ENCODE measurements around the gene C1QTNF4. TPM values are rescaled to one million over a fixed set of nuclear protein-coding genes. Genes with fewer than 3 reads are reported as not detected.

The C1QTNF4 gene
- total RNA-seq, 1 donor from 2014 or later = 0.39 TPM

DNA sequence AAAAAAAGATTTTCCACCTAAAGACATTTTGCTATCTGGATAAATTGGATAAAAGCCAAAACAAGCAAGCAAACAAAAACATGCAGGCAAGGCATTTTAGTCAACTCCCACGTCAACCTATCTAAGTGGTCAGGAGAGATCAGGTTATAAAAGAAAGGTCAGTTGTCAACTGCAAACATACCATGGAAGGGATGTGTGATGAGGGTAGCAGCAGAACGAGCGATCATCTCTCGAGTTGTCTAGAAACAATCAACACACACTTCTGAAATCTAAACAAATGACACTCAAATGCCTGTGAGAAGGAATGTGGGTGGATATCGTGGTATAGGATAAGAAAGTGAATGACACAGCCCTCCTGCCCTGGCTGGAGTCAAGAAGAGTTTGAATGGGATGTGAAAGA, 37.3 kb upstream of the C1QTNF4 start:
- no peaks in the 10 kb centered on the region for H3K79me2 ChIP-seq (ENCODE audit: low read depth)
- no peak overlapping the region for H3K4me3 ChIP-seq
- TF ChIP-seq, protein P1, sequence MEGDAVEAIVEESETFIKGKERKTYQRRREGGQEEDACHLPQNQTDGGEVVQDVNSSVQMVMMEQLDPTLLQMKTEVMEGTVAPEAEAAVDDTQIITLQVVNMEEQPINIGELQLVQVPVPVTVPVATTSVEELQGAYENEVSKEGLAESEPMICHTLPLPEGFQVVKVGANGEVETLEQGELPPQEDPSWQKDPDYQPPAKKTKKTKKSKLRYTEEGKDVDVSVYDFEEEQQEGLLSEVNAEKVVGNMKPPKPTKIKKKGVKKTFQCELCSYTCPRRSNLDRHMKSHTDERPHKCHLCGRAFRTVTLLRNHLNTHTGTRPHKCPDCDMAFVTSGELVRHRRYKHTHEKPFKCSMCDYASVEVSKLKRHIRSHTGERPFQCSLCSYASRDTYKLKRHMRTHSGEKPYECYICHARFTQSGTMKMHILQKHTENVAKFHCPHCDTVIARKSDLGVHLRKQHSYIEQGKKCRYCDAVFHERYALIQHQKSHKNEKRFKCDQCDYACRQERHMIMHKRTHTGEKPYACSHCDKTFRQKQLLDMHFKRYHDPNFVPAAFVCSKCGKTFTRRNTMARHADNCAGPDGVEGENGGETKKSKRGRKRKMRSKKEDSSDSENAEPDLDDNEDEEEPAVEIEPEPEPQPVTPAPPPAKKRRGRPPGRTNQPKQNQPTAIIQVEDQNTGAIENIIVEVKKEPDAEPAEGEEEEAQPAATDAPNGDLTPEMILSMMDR (IDR thresholded peaks at IDR 0.05) = no peak
- TF ChIP-seq EZH2phosphoT487 (IDR thresholded peaks at IDR 0.05) (no peak), EZH2 (IDR thresholded peaks at IDR 0.05) (no peak)
- Mint-ChIP-seq H3K27me3 (ENCODE audit: insufficient read depth, low read depth) (no peaks in the 10 kb centered on the region), H3K36me3 (peaks cover 34% of the 10 kb centered on the region), H3K9me3 (no peaks in the 10 kb centered on the region), H3K4me1 (no peaks in the 10 kb centered on the region), H3K4me3 (no peak overlapping the region), H3K27ac (no peak overlapping the region)
- no peaks in the 10 kb centered on the region for H3K4me1 ChIP-seq
- peaks cover 27% of the 10 kb centered on the region for H3K36me3 ChIP-seq
- H3K9me3 ChIP-seq (ENCODE audit: low read depth) = no peaks in the 10 kb centered on the region
- H3K9ac ChIP-seq = no peak overlapping the region
- no peak overlapping the region for H3K4me2 ChIP-seq
- no peaks in the 10 kb centered on the region for H4K20me1 ChIP-seq (ENCODE audit: low read depth)
- no peak overlapping the region for H3K27ac ChIP-seq
- H3F3A ChIP-seq (ENCODE audit: low read depth) = no peaks in the 10 kb centered on the region
- H3K27me3 ChIP-seq = no peaks in the 10 kb centered on the region
- no peak for DNase-seq (ENCODE audit: low spot score)
- no peak overlapping the region for H2AFZ ChIP-seq (replicated peaks)

DNA sequence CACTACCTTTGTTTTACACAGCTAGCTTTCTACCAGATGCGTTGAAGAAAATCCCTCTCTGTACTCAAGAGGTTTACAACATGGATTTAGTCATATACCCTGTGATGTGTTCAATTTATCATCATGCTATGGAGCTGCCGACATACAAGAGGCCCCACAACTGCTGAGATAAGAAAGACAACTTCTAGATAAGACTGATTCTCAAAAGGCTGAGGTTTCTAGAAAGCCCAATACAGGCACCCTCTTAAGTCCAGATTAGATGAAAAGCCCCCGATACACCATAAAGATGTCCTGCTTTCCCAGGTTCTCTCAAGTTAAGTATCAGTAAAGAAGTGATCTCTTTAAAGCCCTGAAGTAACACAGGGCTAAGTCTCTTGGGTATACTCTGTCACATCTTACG, 33.8 kb upstream of the C1QTNF4 start:
- no peak overlapping the region for H3K27ac Mint-ChIP-seq

DNA sequence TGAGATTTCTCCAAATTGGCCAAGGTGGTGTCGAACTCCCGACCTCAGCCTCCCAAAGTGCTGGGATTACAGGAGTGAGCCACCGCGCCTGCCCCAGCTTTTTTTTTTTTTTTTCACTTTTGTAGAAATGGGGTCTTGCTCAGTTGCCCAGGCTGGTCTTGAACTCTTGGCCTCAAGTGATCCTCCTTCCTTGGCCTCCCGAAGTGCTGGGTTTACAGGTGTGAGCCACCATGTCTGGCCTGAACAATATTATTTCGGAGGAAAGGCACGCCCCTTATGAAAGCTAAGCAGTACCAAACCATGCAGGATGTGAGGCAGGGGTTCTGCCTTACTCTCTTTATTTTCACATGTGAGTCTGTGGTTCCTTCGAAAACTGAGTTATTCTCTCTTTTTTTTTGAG, 32.0 kb upstream of the C1QTNF4 start:
- no peak for DNase-seq (ENCODE audit: low spot score)
- Histone ChIP-seq H3K4me2 (no peak overlapping the region), H3K79me2 (ENCODE audit: low read depth) (no peaks in the 10 kb centered on the region), H3K27me3 (no peaks in the 10 kb centered on the region), H2AFZ (replicated peaks) (no peak overlapping the region), H3F3A (ENCODE audit: low read depth) (no peaks in the 10 kb centered on the region), H3K27ac (no peak overlapping the region), H3K4me3 (no peak overlapping the region), H4K20me1 (ENCODE audit: low read depth) (no peaks in the 10 kb centered on the region), H3K9me3 (ENCODE audit: low read depth) (no peaks in the 10 kb centered on the region), H3K4me1 (no peaks in the 10 kb centered on the region), H3K36me3 (peaks cover 14% of the 10 kb centered on the region), H3K9ac (no peak overlapping the region)
- Mint-ChIP-seq H3K27ac (no peak overlapping the region), H3K4me1 (no peaks in the 10 kb centered on the region), H3K27me3 (ENCODE audit: insufficient read depth, low read depth) (no peaks in the 10 kb centered on the region), H3K4me3 (no peak overlapping the region), H3K9me3 (no peaks in the 10 kb centered on the region), H3K36me3 (peaks cover 19% of the 10 kb centered on the region)
- TF ChIP-seq EZH2 (IDR thresholded peaks at IDR 0.05) (no peak), EZH2phosphoT487 (IDR thresholded peaks at IDR 0.05) (no peak)
- TF ChIP-seq, protein P1 (IDR thresholded peaks at IDR 0.05) = no peak

More for the DNA sequence above, 33.8 kb upstream of the C1QTNF4 start:
- peaks cover 14% of the 10 kb centered on the region for H3K36me3 ChIP-seq
- H3K79me2 ChIP-seq (ENCODE audit: low read depth) = no peaks in the 10 kb centered on the region
- no peak overlapping the region for H2AFZ ChIP-seq (replicated peaks)
- no peak overlapping the region for H3K4me3 ChIP-seq
- no peak for TF ChIP-seq EZH2phosphoT487 (IDR thresholded peaks at IDR 0.05)
- TF ChIP-seq EZH2 (IDR thresholded peaks at IDR 0.05) = no peak
- TF ChIP-seq, protein P1 (IDR thresholded peaks at IDR 0.05) = no peak
- H3K4me2 ChIP-seq = no peak overlapping the region
- no peaks in the 10 kb centered on the region for H3K4me1 ChIP-seq
- H3K36me3 Mint-ChIP-seq = peaks cover 25% of the 10 kb centered on the region
- no peak overlapping the region for H3K9ac ChIP-seq
- H3K9me3 Mint-ChIP-seq = no peaks in the 10 kb centered on the region
- H3K4me3 Mint-ChIP-seq = no peak overlapping the region
- no peaks in the 10 kb centered on the region for H3K27me3 ChIP-seq
- no peaks in the 10 kb centered on the region for H3F3A ChIP-seq (ENCODE audit: low read depth)
- H3K27me3 Mint-ChIP-seq (ENCODE audit: insufficient read depth, low read depth) = no peaks in the 10 kb centered on the region
- H3K27ac ChIP-seq = no peak overlapping the region
- H4K20me1 ChIP-seq (ENCODE audit: low read depth) = no peaks in the 10 kb centered on the region
- H3K4me1 Mint-ChIP-seq = no peaks in the 10 kb centered on the region
- no peak for DNase-seq (ENCODE audit: low spot score)
- no peaks in the 10 kb centered on the region for H3K9me3 ChIP-seq (ENCODE audit: low read depth)

Measured in neural progenitor cell (in vitro differentiated cells).